Upper lobe of right lung (tissue), 1 donor: ENCODE data around the gene RUBCN. TPM values are rescaled to one million over a fixed set of nuclear protein-coding genes. Genes with fewer than 3 reads are reported as not detected.

ENCODE experiments used
- ATAC-seq: fragments of 200-7000 bp; cut with Tn5 transposase; one replicate; pipeline ENCODE4 v1.9.1; 2020; ENCODE audit warnings: mild to moderate bottlenecking, moderate library complexity
- DNase-seq: peaks from one replicate; pipeline ENCODE4 v3.0.0-alpha.2; 2020
- H3K27ac ChIP-seq: fragments of 200-600 bp; one replicate; pipeline ENCODE4 v1.8.0; 2022
- H3K27me3 ChIP-seq: fragments of 200-600 bp; one replicate; pipeline ENCODE4 v1.8.0; 2022; ENCODE audit warnings: mild to moderate bottlenecking
- H3K36me3 ChIP-seq: fragments of 200-600 bp; one replicate; pipeline ENCODE4 v1.8.0; 2022
- H3K4me1 ChIP-seq: fragments of 200-600 bp; one replicate; pipeline ENCODE4 v1.8.0; 2022
- H3K4me3 ChIP-seq: fragments of 200-600 bp; one replicate; pipeline ENCODE4 v1.8.0; 2022; ENCODE audit warnings: mild to moderate bottlenecking
- H3K9me3 ChIP-seq: fragments of 200-600 bp; one replicate; pipeline ENCODE4 v1.8.0; 2022
- CTCF ChIP-seq: fragments of 200-600 bp; IDR thresholded peaks from one replicate; pipeline ENCODE4 v1.8.0; 2022; ENCODE audit warnings: antibody characterized with exemption
- intact Hi-C: fragments of 100-400 bp; cut with DNase I; formaldehyde crosslinking; loops from one replicate; pipeline ENCODE4 v1.11.0; 2022
- long read RNA-seq: library from polyadenylated mRNA; unstranded; transcript quantifications from one replicate; pipeline ENCODE4 v2.0.0, GENCODE V29; 2021
- total RNA-seq: library from RNA; stranded (reverse); fragmentation: NEBNext Ultra II Directional; extraction: Animal tissue kit (Norgen Biotek cat#: 25700); gene quantifications from one replicate; pipeline ENCODE4 v1.2.1, GENCODE V29; 2021
- donor health status: DM: no; HTN: yes; CAD: no; lungs with severe emphysema.

The RUBCN gene
- 35.2 TPM for total RNA-seq
- long read RNA-seq, partial matches to known transcripts, result 2 of 11 reads
- long read RNA-seq, other reads (novel, unspliced or antisense), result 8 of 11 reads

- Histone ChIP-seq H3K9me3 (no peaks in the 10 kb centered on the region), H3K36me3 (no peaks in the 10 kb centered on the region), H3K4me1 (peaks cover 15% of the 10 kb centered on the region), H3K27ac (peak within 1 kb of the TSS; percentile 85), H3K27me3 (no peaks in the 10 kb centered on the region), H3K4me3 (peak within 1 kb of the TSS; percentile 95)
- ATAC-seq (peak; percentile 99), DNase-seq (peak; percentile 98)
- intact Hi-C loops, result no loop called here
- no peak for TF ChIP-seq CTCF
Observed at GRCh38 chr3:197736491-197737318, at the start of gene RUBCN. RUBCN (minus strand) TSS chr3:197736904; CDS start chr3:197736719, 185 bp downstream.

- no peak overlapping the region for H3K27ac ChIP-seq
- H3K36me3 ChIP-seq, result peaks cover 50% of the 10 kb centered on the region
- DNase-seq, result no peak
- no peak for ATAC-seq
- no peak for TF ChIP-seq CTCF
- no peaks in the 10 kb centered on the region for H3K9me3 ChIP-seq
- H3K27me3 ChIP-seq, result no peaks in the 10 kb centered on the region
- intact Hi-C loops, result no loop called here
- peaks cover 3% of the 10 kb centered on the region for H3K4me1 ChIP-seq
- no peak overlapping the region for H3K4me3 ChIP-seq
Observed at GRCh38 chr3:197784019-197784585, 47.4 kb upstream of the RUBCN start.

- TF ChIP-seq CTCF, result no peak
- ATAC-seq, result no peak
- H3K27ac ChIP-seq, result no peak overlapping the region
- peaks cover 69% of the 10 kb centered on the region for H3K36me3 ChIP-seq
- H3K9me3 ChIP-seq, result no peaks in the 10 kb centered on the region
- intact Hi-C loops, result no loop called here
- H3K4me1 ChIP-seq, result no peaks in the 10 kb centered on the region
- no peaks in the 10 kb centered on the region for H3K27me3 ChIP-seq
- no peak overlapping the region for H3K4me3 ChIP-seq
- DNase-seq, result no peak
Observed at GRCh38 chr3:197782230-197782629, 45.5 kb upstream of the RUBCN start.

- peaks cover 86% of the 10 kb centered on the region for H3K36me3 ChIP-seq
- no peak for ATAC-seq
- intact Hi-C loops, result no loop called here
Observed at GRCh38 chr3:197775317-197775716, 38.6 kb upstream of the RUBCN start.

GRCh38 chr3:197761784-197762183 is 25.1 kb upstream of the RUBCN start:
- DNase-seq (no peak), ATAC-seq (no peak)
- Histone ChIP-seq H3K27me3 (no peaks in the 10 kb centered on the region), H3K9me3 (no peaks in the 10 kb centered on the region), H3K4me1 (no peaks in the 10 kb centered on the region), H3K36me3 (peaks cover 65% of the 10 kb centered on the region), H3K27ac (no peak overlapping the region), H3K4me3 (no peak overlapping the region)
- no peak for TF ChIP-seq CTCF
- intact Hi-C loops, result no loop called here

More at GRCh38 chr3:197775317-197775716, 38.6 kb upstream of the RUBCN start:
- TF ChIP-seq CTCF, result no peak
- no peaks in the 10 kb centered on the region for H3K27me3 ChIP-seq
- no peak overlapping the region for H3K4me3 ChIP-seq
- no peaks in the 10 kb centered on the region for H3K4me1 ChIP-seq
- no peak overlapping the region for H3K27ac ChIP-seq
- DNase-seq, result no peak
- H3K9me3 ChIP-seq, result no peaks in the 10 kb centered on the region
